DOHH2 (cell line): ENCODE data around the gene TTC3.

Experiments used
- EZH2phosphoT487 ChIP-seq: fragments of 200-600 bp; sonication (generic); IDR thresholded peaks from 2 replicates; pipeline ENCODE4 v1.6.1; 2017; ENCODE audit warnings: borderline replicate concordance, mild to moderate bottlenecking, antibody characterized with exemption, low read length, moderate library complexity, mixed read lengths
- TF ChIP-seq, protein P1 (sequence below): fragments of 200-600 bp; sonication (generic); IDR thresholded peaks from one replicate; pipeline ENCODE4 v1.5.1; 2014; ENCODE audit warnings: antibody characterized with exemption, mild to moderate bottlenecking, low read depth, low read length; ENCODE audit not compliant: poor library complexity, severe bottlenecking

DNA sequence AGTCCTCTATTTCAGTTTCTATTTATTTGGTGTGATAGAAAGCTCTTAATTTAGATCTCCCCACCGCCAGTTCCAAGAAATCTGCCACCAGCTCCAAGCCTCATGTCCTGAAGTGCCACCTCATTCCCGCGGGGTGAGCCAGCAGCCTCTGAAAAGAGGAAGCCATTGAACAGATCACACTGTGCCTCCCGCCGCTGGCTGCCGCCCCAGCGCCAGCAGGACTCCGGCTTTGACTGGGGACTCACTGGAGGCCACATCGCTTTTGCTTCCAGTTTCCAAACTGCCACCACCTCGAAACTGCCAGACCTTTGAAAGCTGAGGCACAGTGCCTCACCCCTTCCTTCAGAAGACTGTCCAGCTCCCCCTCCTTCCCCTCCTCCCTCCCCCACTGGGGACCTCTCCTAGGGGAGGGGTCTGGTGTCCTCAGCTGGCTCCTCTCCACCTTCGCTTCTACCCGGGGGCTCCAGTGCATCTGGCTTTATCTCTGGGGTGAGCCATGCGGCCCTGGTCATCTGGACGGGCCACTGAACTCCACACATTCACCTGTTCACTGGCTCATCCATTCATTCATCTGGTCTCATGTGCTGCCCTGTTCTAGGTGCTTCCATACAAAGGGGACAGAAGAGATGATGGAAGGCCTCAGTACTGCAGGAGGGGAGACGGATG lies 135.1 kb downstream of the TTC3 start:
- no peak for TF ChIP-seq EZH2phosphoT487
- TF ChIP-seq, protein P1, sequence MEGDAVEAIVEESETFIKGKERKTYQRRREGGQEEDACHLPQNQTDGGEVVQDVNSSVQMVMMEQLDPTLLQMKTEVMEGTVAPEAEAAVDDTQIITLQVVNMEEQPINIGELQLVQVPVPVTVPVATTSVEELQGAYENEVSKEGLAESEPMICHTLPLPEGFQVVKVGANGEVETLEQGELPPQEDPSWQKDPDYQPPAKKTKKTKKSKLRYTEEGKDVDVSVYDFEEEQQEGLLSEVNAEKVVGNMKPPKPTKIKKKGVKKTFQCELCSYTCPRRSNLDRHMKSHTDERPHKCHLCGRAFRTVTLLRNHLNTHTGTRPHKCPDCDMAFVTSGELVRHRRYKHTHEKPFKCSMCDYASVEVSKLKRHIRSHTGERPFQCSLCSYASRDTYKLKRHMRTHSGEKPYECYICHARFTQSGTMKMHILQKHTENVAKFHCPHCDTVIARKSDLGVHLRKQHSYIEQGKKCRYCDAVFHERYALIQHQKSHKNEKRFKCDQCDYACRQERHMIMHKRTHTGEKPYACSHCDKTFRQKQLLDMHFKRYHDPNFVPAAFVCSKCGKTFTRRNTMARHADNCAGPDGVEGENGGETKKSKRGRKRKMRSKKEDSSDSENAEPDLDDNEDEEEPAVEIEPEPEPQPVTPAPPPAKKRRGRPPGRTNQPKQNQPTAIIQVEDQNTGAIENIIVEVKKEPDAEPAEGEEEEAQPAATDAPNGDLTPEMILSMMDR: no peak
